Measurements from ENCODE around the gene MYBL2. TPM values are rescaled to one million over a fixed set of nuclear protein-coding genes. Genes with fewer than 3 reads are reported as not detected.

The MYBL2 gene
- total and polyA plus RNA-seq, 2 donors = 0.38 to 2.3 TPM

- no peak overlapping the region for H3K4me3 ChIP-seq (ENCODE audit: low read depth, low read length)
- no peak for DNase-seq (ENCODE audit: extremely low spot score)
- H3K36me3 ChIP-seq (ENCODE audit: insufficient read depth) = no peaks in the 10 kb centered on the region
- H3K27ac ChIP-seq (ENCODE audit: low read depth) = no peak overlapping the region
- WGBS = 83% methylated on average over 9 of the region's 9 CpGs
- no peaks in the 10 kb centered on the region for H3K4me1 ChIP-seq (ENCODE audit: insufficient read depth)
These were observed 72.3 kb downstream of the MYBL2 start for GRCh38 chr20:43739148-43739749.

- Histone ChIP-seq H3K36me3 (ENCODE audit: insufficient read depth) (no peaks in the 10 kb centered on the region), H3K27ac (ENCODE audit: low read depth) (no peak overlapping the region), H3K4me3 (ENCODE audit: low read depth, low read length) (no peak overlapping the region), H3K4me1 (ENCODE audit: insufficient read depth) (no peaks in the 10 kb centered on the region)
- WGBS = 89% methylated on average over 3 of the region's 3 CpGs
- no peak for DNase-seq (ENCODE audit: extremely low spot score)
These were observed 73.7 kb downstream of the MYBL2 start for GRCh38 chr20:43740642-43741041.

- H3K36me3 ChIP-seq (ENCODE audit: insufficient read depth) = no peaks in the 10 kb centered on the region
- no peaks in the 10 kb centered on the region for H3K4me1 ChIP-seq (ENCODE audit: insufficient read depth)
- 59% methylated on average over 9 of the region's 9 CpGs for WGBS
- no peak overlapping the region for H3K4me3 ChIP-seq (ENCODE audit: low read depth, low read length)
- no peak overlapping the region for H3K27ac ChIP-seq (ENCODE audit: low read depth)
- DNase-seq (ENCODE audit: extremely low spot score) = no peak
These were observed 77.3 kb downstream of the MYBL2 start for GRCh38 chr20:43744151-43744611.

- Histone ChIP-seq H3K36me3 (ENCODE audit: insufficient read depth) (no peaks in the 10 kb centered on the region), H3K4me3 (ENCODE audit: low read depth, low read length) (no peak overlapping the region), H3K4me1 (ENCODE audit: insufficient read depth) (no peaks in the 10 kb centered on the region), H3K27ac (ENCODE audit: low read depth) (no peak overlapping the region)
- 42% methylated on average over 12 of the region's 12 CpGs for whole genome bisulfite sequencing
- no peak for DNase-seq (ENCODE audit: extremely low spot score)
These were observed 78.2 kb downstream of the MYBL2 start for GRCh38 chr20:43744966-43745730.

GRCh38 chr20:43746344-43747137, 79.6 kb downstream of the MYBL2 start:
- H3K4me3 ChIP-seq (ENCODE audit: low read depth, low read length) = no peak overlapping the region
- H3K36me3 ChIP-seq (ENCODE audit: insufficient read depth) = no peaks in the 10 kb centered on the region
- no peak overlapping the region for H3K27ac ChIP-seq (ENCODE audit: low read depth)
- no peak for DNase-seq (ENCODE audit: extremely low spot score)
- no peaks in the 10 kb centered on the region for H3K4me1 ChIP-seq (ENCODE audit: insufficient read depth)
- 54% methylated on average over 12 of the region's 12 CpGs for WGBS

GRCh38 chr20:43748274-43748673, 81.4 kb downstream of the MYBL2 start:
- 94% methylated on average over 1 of the region's 1 CpG for WGBS
- H3K27ac ChIP-seq (ENCODE audit: low read depth) = no peak overlapping the region
- H3K36me3 ChIP-seq (ENCODE audit: insufficient read depth) = no peaks in the 10 kb centered on the region
- no peaks in the 10 kb centered on the region for H3K4me1 ChIP-seq (ENCODE audit: insufficient read depth)
- no peak for DNase-seq (ENCODE audit: extremely low spot score)
- no peak overlapping the region for H3K4me3 ChIP-seq (ENCODE audit: low read depth, low read length)

GRCh38 chr20:43749734-43750294, 82.9 kb downstream of the MYBL2 start:
- Histone ChIP-seq H3K27ac (ENCODE audit: low read depth) (no peak overlapping the region), H3K4me3 (ENCODE audit: low read depth, low read length) (no peak overlapping the region), H3K4me1 (ENCODE audit: insufficient read depth) (no peaks in the 10 kb centered on the region), H3K36me3 (ENCODE audit: insufficient read depth) (no peaks in the 10 kb centered on the region)
- no peak for DNase-seq (ENCODE audit: extremely low spot score)
- WGBS = 10% methylated on average over 23 of the region's 23 CpGs

- no peak overlapping the region for H3K27ac ChIP-seq (ENCODE audit: low read depth)
- no peaks in the 10 kb centered on the region for H3K36me3 ChIP-seq (ENCODE audit: insufficient read depth)
- H3K4me1 ChIP-seq (ENCODE audit: insufficient read depth) = no peaks in the 10 kb centered on the region
- H3K4me3 ChIP-seq (ENCODE audit: low read depth, low read length) = no peak overlapping the region
- no peak for DNase-seq (ENCODE audit: extremely low spot score)
These were observed 83.9 kb downstream of the MYBL2 start for GRCh38 chr20:43750774-43751166.

GRCh38 chr20:43751167-43752050, 84.5 kb downstream of the MYBL2 start:
- DNase-seq (ENCODE audit: extremely low spot score) = no peak
- WGBS = 83% methylated on average over 11 of the region's 11 CpGs
- Histone ChIP-seq H3K36me3 (ENCODE audit: insufficient read depth) (no peaks in the 10 kb centered on the region), H3K4me3 (ENCODE audit: low read depth, low read length) (no peak overlapping the region), H3K4me1 (ENCODE audit: insufficient read depth) (no peaks in the 10 kb centered on the region), H3K27ac (ENCODE audit: low read depth) (no peak overlapping the region)

- 84% methylated on average over 4 of the region's 4 CpGs for WGBS
- no peak for DNase-seq (ENCODE audit: extremely low spot score)
- Histone ChIP-seq H3K36me3 (ENCODE audit: insufficient read depth) (no peaks in the 10 kb centered on the region), H3K27ac (ENCODE audit: low read depth) (no peak overlapping the region), H3K4me3 (ENCODE audit: low read depth, low read length) (no peak overlapping the region), H3K4me1 (ENCODE audit: insufficient read depth) (no peaks in the 10 kb centered on the region)
These were observed 85.1 kb downstream of the MYBL2 start for GRCh38 chr20:43752051-43752360.

- Histone ChIP-seq H3K4me3 (ENCODE audit: low read depth, low read length) (no peak overlapping the region), H3K4me1 (ENCODE audit: insufficient read depth) (no peaks in the 10 kb centered on the region), H3K27ac (ENCODE audit: low read depth) (no peak overlapping the region), H3K36me3 (ENCODE audit: insufficient read depth) (no peaks in the 10 kb centered on the region)
- DNase-seq (ENCODE audit: extremely low spot score) = no peak
- 80% methylated on average over 13 of the region's 13 CpGs for WGBS
These were observed 85.8 kb downstream of the MYBL2 start for GRCh38 chr20:43752561-43753301.

- Histone ChIP-seq H3K4me3 (ENCODE audit: low read depth, low read length) (no peak overlapping the region), H3K36me3 (ENCODE audit: insufficient read depth) (no peaks in the 10 kb centered on the region), H3K27ac (ENCODE audit: low read depth) (no peak overlapping the region), H3K4me1 (ENCODE audit: insufficient read depth) (no peaks in the 10 kb centered on the region)
- WGBS = 80% methylated on average over 7 of the region's 7 CpGs
- DNase-seq (ENCODE audit: extremely low spot score) = no peak
These were observed 88.5 kb downstream of the MYBL2 start for GRCh38 chr20:43755390-43755789.
